K562 (cell line): ENCODE data around the gene SHISA6.

Source experiments
- CTBP1 ChIP-seq: fragments of 450-650 bp; IDR thresholded peaks from 2 replicates; pipeline ENCODE4 v1.6.1; 2016; ENCODE audit warnings: borderline replicate concordance
- SMAD2 ChIP-seq: fragments of 150-350 bp; IDR thresholded peaks from 2 replicates; pipeline ENCODE4 v1.6.1; 2014; ENCODE audit warnings: low read depth, mild to moderate bottlenecking, low read length
- ZBTB5 ChIP-seq: fragments of 450-650 bp; IDR thresholded peaks from 2 replicates; pipeline ENCODE4 v1.6.1; 2017; ENCODE audit warnings: antibody characterized with exemption
- ZNF274 ChIP-seq: IDR thresholded peaks from 2 replicates; pipeline ENCODE4 v1.6.1; 2011; ENCODE audit warnings: low read depth, mild to moderate bottlenecking, low read length, moderate library complexity, borderline replicate concordance

GRCh38 chr17:11278992-11279270, 37.9 kb downstream of the SHISA6 start:
- TF ChIP-seq CTBP1: no peak
- TF ChIP-seq ZNF274: no peak
- TF ChIP-seq ZBTB5: no peak
- no peak for TF ChIP-seq SMAD2
